OCI-LY7 (cell line): ENCODE results near the gene SYT7.

Source experiments
- CTCF ChIP-seq: fragments of 200-600 bp; sonication (generic); conservative IDR thresholded peaks from 2 replicates; pipeline ENCODE4 v1.5.1; 2014; ENCODE audit warnings: mild to moderate bottlenecking, antibody characterized with exemption, low read length, moderate library complexity, mixed read lengths
- EZH2phosphoT487 ChIP-seq: fragments of 200-600 bp; sonication (generic); IDR thresholded peaks from 2 replicates; pipeline ENCODE4 v1.6.1; 2018; ENCODE audit warnings: low read depth, borderline replicate concordance, mild to moderate bottlenecking, mixed run types, antibody characterized with exemption, low read length, moderate library complexity, mixed read lengths

- TF ChIP-seq CTCF (no peak), EZH2phosphoT487 (no peak)
These were observed 69.5 kb downstream of the SYT7 start for GRCh38 chr11:61511383-61511782.
